HG03469 (cell line): ENCODE measurements around the gene KLLN.
"Not testable (repeated sequence)": the region's sequence is repeated elsewhere in the genome, so short reads cannot be mapped to it uniquely, and the experiment has no call there.

ENCODE experiments used
- ATAC-seq: cut with Tn5 transposase; IDR thresholded peaks from one replicate; pipeline ENCODE4 v1.9.1; 2021; ENCODE audit warnings: mild to moderate bottlenecking, moderate library complexity, moderate number of reproducible peaks; ENCODE audit not compliant: unreplicated experiment

The KLLN gene

GRCh38 chr10:87867453-87867852 is 4.1 kb upstream of the KLLN start:
- no peak for ATAC-seq

GRCh38 chr10:87866412-87866974 is 3.2 kb upstream of the KLLN start:
- no peak for ATAC-seq

GRCh38 chr10:87865241-87865881 is 2.0 kb upstream of the KLLN start:
- no peak for ATAC-seq

GRCh38 chr10:87864496-87865059 is 1.2 kb upstream of the KLLN start:
- no peak for ATAC-seq

GRCh38 chr10:87863951-87864495 is 690 bp upstream of the KLLN start:
- ATAC-seq, result not testable (repeated sequence)

- ATAC-seq, result no peak
Measured at GRCh38 chr10:87862679-87863052, 667 bp downstream of the KLLN start.

GRCh38 chr10:87861953-87862678 is 1.2 kb downstream of the KLLN start:
- peak; percentile 28 for ATAC-seq

GRCh38 chr10:87861566-87861952 is 1.8 kb downstream of the KLLN start:
- no peak for ATAC-seq

- no peak for ATAC-seq
Measured at GRCh38 chr10:87860816-87861403, 2.4 kb downstream of the KLLN start.

GRCh38 chr10:87860156-87860795 is 3.1 kb downstream of the KLLN start:
- no peak for ATAC-seq

- ATAC-seq, result not testable (repeated sequence)
Measured at GRCh38 chr10:87855665-87856064, 7.7 kb downstream of the KLLN start.

GRCh38 chr10:87855247-87855646 is 8.1 kb downstream of the KLLN start:
- not testable (repeated sequence) for ATAC-seq

GRCh38 chr10:87852089-87852488 is 11.2 kb downstream of the KLLN start:
- ATAC-seq, result no peak

- no peak for ATAC-seq
Measured at GRCh38 chr10:87850742-87851205, 12.6 kb downstream of the KLLN start.

GRCh38 chr10:87849001-87849400 is 14.3 kb downstream of the KLLN start:
- ATAC-seq, result no peak

- ATAC-seq, result no peak
Measured at GRCh38 chr10:87847550-87847949, 15.8 kb downstream of the KLLN start.

- not testable (repeated sequence) for ATAC-seq
Measured at GRCh38 chr10:87846711-87847110, 16.6 kb downstream of the KLLN start.

- no peak for ATAC-seq
Measured at GRCh38 chr10:87846023-87846422, 17.3 kb downstream of the KLLN start.

GRCh38 chr10:87845624-87845998 is 17.7 kb downstream of the KLLN start:
- no peak for ATAC-seq

- no peak for ATAC-seq
Measured at GRCh38 chr10:87844837-87845623, 18.3 kb downstream of the KLLN start.
